Memory B cell (primary cell): ENCODE results near the gene YOD1.

Source experiments
- ATAC-seq: fragments of 150-1000 bp; cut with Tn5 transposase; 2 replicates; pipeline ENCODE4 v1.10.0; 2021; ENCODE audit warnings: low read depth, mild to moderate bottlenecking, moderate library complexity
- DNase-seq, 2 donors: peaks; one replicate each; pipeline ENCODE4 v3.0.0; 2022; ENCODE audit warnings: low spot score in 2 of 2
- H3K27ac Mint-ChIP-seq: one replicate; pipeline ENCODE4 v1.8.0; 2022; ENCODE audit warnings: mild to moderate bottlenecking, moderate library complexity, mixed read lengths
- H3K27me3 Mint-ChIP-seq: one replicate; pipeline ENCODE4 v1.8.0; 2022; ENCODE audit warnings: mixed read lengths
- H3K36me3 Mint-ChIP-seq: one replicate; pipeline ENCODE4 v1.8.0; 2022; ENCODE audit warnings: mild to moderate bottlenecking, mixed read lengths
- H3K4me1 Mint-ChIP-seq: one replicate; pipeline ENCODE4 v1.8.0; 2022; ENCODE audit warnings: mixed read lengths
- H3K4me3 Mint-ChIP-seq: one replicate; pipeline ENCODE4 v1.8.0; 2022; ENCODE audit warnings: mild to moderate bottlenecking, moderate library complexity, mixed read lengths
- H3K9me3 Mint-ChIP-seq: one replicate; pipeline ENCODE4 v1.8.0; 2022; ENCODE audit warnings: mixed read lengths

The YOD1 gene

DNA sequence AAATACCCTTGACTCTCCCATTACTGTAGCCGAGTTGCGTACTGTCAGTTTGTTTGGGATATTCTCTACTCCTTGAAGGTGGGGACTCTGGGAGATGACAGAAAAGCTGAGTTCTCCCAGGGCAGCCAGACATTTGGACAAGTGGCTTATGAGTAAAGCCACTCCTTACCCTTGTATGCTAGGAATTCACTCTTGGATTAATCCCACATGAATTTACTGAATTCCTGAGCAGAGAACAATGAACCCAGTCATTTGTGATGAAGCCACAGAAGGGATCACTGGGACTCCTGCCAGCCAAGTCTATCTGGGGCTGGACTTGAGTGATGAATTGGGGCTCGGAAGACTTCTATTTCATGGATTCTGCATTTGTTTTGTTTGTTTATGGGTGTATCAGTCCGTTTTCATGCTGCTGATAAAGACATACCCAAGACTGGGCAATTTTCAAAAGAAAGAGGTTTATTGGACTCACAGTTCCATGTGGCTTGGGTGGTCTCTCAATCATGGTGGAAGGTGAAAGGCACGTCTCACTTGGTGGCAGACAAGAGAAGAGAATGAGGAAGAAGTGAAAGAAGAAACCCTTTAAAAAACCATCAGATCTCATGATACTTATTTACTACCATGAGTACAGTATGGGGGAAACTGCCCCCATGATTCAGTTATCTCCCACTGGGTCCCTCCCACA lies 43.5 kb downstream of the YOD1 start:
- Mint-ChIP-seq H3K4me1 (peaks cover 5% of the 10 kb centered on the region), H3K27me3 (peaks cover 19% of the 10 kb centered on the region), H3K27ac (no peak overlapping the region), H3K9me3 (peaks cover 2% of the 10 kb centered on the region), H3K4me3 (no peak overlapping the region), H3K36me3 (peaks cover 1% of the 10 kb centered on the region)
- no peak for DNase-seq
- no peak for ATAC-seq

- ATAC-seq (no peak), DNase-seq (no peak)
- H3K27ac Mint-ChIP-seq = no peak overlapping the region
- H3K4me3 Mint-ChIP-seq = no peak overlapping the region
- H3K36me3 Mint-ChIP-seq = peaks cover 1% of the 10 kb centered on the region
- H3K4me1 Mint-ChIP-seq = peaks cover 5% of the 10 kb centered on the region
- peaks cover 16% of the 10 kb centered on the region for H3K27me3 Mint-ChIP-seq
- H3K9me3 Mint-ChIP-seq = peaks cover 2% of the 10 kb centered on the region
Observed at GRCh38 chr1:207006914-207007313, 44.1 kb downstream of the YOD1 start.

DNA sequence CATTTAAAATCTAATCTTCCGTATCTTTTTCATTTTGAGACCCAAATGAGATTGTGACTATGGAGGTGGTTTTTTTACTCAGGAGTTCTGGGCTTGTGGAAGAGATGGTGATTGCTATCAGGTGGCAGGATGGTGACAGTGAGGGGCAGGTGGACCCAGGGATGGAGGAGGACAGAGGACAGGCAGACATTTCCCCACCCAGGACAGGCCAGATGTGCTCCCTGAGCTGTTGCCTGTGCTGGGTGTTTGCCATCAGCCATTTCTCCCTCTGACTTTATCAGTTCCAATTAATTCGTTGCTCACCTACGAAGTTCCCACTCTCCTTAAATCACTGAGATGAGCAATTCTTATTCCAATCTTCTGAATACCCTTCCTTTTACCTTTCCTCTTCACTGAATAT lies 44.9 kb downstream of the YOD1 start:
- no peak for DNase-seq
- Mint-ChIP-seq H3K9me3 (peaks cover 2% of the 10 kb centered on the region), H3K4me3 (no peak overlapping the region), H3K27ac (no peak overlapping the region), H3K36me3 (peaks cover 1% of the 10 kb centered on the region), H3K4me1 (peaks cover 5% of the 10 kb centered on the region), H3K27me3 (peaks cover 15% of the 10 kb centered on the region)
- no peak for ATAC-seq

DNA sequence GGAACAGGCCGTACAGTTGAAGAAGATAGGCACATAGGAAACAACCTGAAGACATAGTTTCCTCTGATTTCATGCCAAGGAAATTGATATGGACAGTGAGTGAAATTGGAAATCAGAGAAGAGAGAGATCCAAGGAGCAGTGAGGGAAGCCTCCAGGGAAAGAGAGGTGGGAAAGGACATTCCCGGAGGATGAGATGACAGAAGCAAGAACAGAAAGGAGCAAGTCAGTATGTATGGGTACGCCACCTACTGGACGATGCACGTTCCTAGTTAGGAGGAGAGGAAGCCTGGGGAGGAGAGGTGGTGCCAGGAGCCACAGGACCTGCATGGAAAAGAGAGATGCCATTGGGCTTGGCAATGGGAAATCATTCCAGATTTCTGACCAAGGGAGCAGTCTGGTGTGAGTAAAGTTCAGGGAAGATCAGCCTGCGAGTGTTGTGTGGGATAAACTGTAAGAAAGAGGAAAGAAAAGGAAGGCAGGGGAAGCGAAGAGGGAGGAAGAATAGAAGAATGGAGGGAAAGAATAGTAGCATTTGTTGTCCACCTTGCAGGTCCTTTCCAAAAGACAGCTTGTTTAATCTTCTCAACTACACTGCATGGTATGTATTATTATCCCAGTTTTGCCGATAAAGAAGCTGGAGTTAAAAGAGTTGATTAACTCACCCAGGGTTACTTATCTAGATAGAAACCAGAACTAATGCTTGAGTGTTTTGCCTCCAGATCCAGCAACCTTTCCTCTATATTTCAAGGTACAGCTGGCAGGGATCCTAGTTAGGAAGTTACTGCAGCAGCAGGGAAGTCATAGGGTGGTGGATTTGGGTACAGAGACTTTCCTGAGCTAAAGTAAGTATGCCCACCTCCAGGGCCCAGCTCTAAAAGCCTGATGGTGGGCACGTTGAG lies 45.8 kb downstream of the YOD1 start:
- peaks cover 1% of the 10 kb centered on the region for H3K36me3 Mint-ChIP-seq
- H3K4me1 Mint-ChIP-seq = peaks cover 5% of the 10 kb centered on the region
- H3K9me3 Mint-ChIP-seq = peaks cover 2% of the 10 kb centered on the region
- DNase-seq (peak in 1 of 2 donors; percentile 21), ATAC-seq (peak; percentile 76)
- no peak overlapping the region for H3K4me3 Mint-ChIP-seq
- H3K27ac Mint-ChIP-seq = no peak overlapping the region
- peaks cover 15% of the 10 kb centered on the region for H3K27me3 Mint-ChIP-seq

- DNase-seq (no peak), ATAC-seq (no peak)
- Mint-ChIP-seq H3K9me3 (peaks cover 2% of the 10 kb centered on the region), H3K27me3 (peaks cover 12% of the 10 kb centered on the region), H3K4me1 (peaks cover 5% of the 10 kb centered on the region), H3K36me3 (peaks cover 1% of the 10 kb centered on the region), H3K4me3 (no peak overlapping the region), H3K27ac (no peak overlapping the region)
Observed at GRCh38 chr1:207003210-207003609, 47.8 kb downstream of the YOD1 start.

- peaks cover 12% of the 10 kb centered on the region for H3K27me3 Mint-ChIP-seq
- H3K4me1 Mint-ChIP-seq = peaks cover 5% of the 10 kb centered on the region
- H3K4me3 Mint-ChIP-seq = no peak overlapping the region
- H3K9me3 Mint-ChIP-seq = peaks cover 2% of the 10 kb centered on the region
- DNase-seq (no peak), ATAC-seq (no peak)
- H3K27ac Mint-ChIP-seq = no peak overlapping the region
- peaks cover 1% of the 10 kb centered on the region for H3K36me3 Mint-ChIP-seq
Observed at GRCh38 chr1:207002724-207003146, 48.3 kb downstream of the YOD1 start.

DNA sequence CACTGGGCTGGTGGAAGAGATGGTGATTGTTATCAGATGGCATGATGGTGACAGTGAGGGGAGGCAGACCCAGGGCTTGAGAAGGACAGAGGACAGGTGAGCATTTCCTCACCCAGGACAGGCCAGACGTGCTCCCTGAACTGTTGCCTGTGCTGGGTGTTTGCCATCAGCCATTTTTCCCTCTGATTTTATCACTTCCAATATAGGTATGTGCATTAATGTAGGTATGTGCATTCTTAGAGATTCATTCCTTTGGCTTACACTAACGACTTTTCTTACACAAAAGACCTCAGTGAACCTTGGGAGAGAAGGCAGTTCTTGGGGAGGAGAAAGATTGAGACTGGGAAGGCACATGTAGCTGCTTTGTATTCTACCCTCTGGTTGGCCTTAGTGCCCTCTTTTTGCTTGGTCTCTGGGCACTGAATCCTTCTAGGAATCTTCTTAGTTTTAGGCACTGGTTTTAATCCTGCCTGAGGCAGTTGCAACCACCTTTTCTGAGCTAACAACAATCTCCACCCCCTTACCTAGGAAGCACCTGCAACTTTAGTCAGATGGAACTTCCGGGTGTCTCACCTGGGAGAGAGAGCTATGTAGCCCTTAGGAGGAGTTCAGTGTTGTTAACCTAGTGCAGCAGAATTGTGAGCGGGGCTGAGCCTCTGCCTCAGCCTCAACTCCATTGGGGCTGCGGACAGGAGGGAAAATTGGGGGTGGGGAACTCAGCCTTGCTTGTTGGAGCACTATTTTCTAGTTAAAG lies 49.3 kb downstream of the YOD1 start:
- DNase-seq (no peak), ATAC-seq (no peak)
- H3K9me3 Mint-ChIP-seq = no peaks in the 10 kb centered on the region
- peaks cover 5% of the 10 kb centered on the region for H3K4me1 Mint-ChIP-seq
- H3K27me3 Mint-ChIP-seq = peaks cover 10% of the 10 kb centered on the region
- H3K27ac Mint-ChIP-seq = no peak overlapping the region
- no peaks in the 10 kb centered on the region for H3K36me3 Mint-ChIP-seq
- no peak overlapping the region for H3K4me3 Mint-ChIP-seq

DNA sequence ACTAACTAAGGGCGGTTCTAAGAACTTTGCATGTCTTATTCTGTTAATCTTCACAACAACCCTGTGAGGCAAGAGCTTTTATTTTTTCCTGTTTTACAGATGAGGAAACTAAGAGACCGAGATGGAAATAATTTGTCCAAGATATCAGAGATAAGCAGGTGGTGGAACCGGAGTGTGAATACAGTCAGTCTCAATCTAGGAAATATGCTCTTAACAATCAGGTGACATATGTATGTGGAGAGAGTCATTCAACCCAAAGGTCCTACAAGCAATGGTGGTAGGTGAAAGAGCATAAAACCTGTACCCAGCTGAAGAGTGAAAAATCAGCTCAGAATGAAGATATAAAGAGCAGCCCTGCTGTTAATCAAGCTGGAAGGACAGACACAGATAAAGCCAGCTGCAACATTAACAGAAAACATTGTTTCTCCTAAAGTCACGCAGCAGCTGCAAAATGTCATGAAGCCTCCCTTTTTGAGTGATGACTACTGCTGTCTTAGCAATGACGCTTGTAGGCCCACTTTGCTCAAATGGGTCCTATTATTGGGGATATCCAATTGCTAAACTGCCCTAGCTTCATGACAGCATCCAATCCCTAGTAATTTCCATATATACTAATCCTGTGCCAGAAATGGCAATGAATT lies 50.2 kb downstream of the YOD1 start:
- Mint-ChIP-seq H3K9me3 (no peaks in the 10 kb centered on the region), H3K4me1 (peaks cover 5% of the 10 kb centered on the region), H3K27me3 (peaks cover 6% of the 10 kb centered on the region), H3K36me3 (no peaks in the 10 kb centered on the region), H3K4me3 (no peak overlapping the region), H3K27ac (no peak overlapping the region)
- DNase-seq = no peak
- ATAC-seq = no peak

GRCh38 chr1:206998816-206999215 lies 52.2 kb downstream of the YOD1 start:
- Mint-ChIP-seq H3K36me3 (no peaks in the 10 kb centered on the region), H3K9me3 (no peaks in the 10 kb centered on the region), H3K4me1 (no peaks in the 10 kb centered on the region), H3K27ac (no peak overlapping the region), H3K4me3 (no peak overlapping the region), H3K27me3 (peaks cover 4% of the 10 kb centered on the region)
- ATAC-seq (no peak), DNase-seq (no peak)
